ENCODE data around the gene PLXNC1.

The PLXNC1 gene

GRCh38 chr12:94244165-94245133, 96.1 kb downstream of the PLXNC1 start:
- Histone ChIP-seq H3K27me3 (ENCODE audit: insufficient read depth, low read length, poor library complexity, severe bottlenecking) (no peaks in the 10 kb centered on the region), H3K4me2 (ENCODE audit: low read depth, low read length, poor library complexity, severe bottlenecking) (peak overlapping the region; percentile 65), H3K9me3 (ENCODE audit: insufficient read depth, low read depth, low read length) (no peaks in the 10 kb centered on the region), H3K79me2 (ENCODE audit: insufficient read depth, low read length) (no peaks in the 10 kb centered on the region), H3K4me3 (ENCODE audit: low read length, poor library complexity, severe bottlenecking) (peak overlapping the region; percentile 47), H4K20me1 (ENCODE audit: insufficient read depth, low read length, poor library complexity, severe bottlenecking) (no peaks in the 10 kb centered on the region), H3F3A (ENCODE audit: low read depth) (no peaks in the 10 kb centered on the region), H3K4me1 (ENCODE audit: insufficient read depth, low read length, poor library complexity, severe bottlenecking) (peaks cover 41% of the 10 kb centered on the region), H2AFZ (ENCODE audit: low read length) (no peak overlapping the region), H3K36me3 (ENCODE audit: insufficient read depth, low read length) (peaks cover 10% of the 10 kb centered on the region; the same call in 1 of the 2 replicates), H3K9me2 (replicated peaks; ENCODE audit: low read depth, low read length) (no peaks in the 10 kb centered on the region), H3K9ac (ENCODE audit: low read depth, low read length, poor library complexity, severe bottlenecking) (peak overlapping the region; percentile 30)
- TF ChIP-seq CTCF (conservative IDR thresholded peaks at IDR 0.05; ENCODE audit: low read length) = no peak
- no peak for TF ChIP-seq EZH2phosphoT487 (IDR thresholded peaks at IDR 0.05; ENCODE audit: borderline replicate concordance)

GRCh38 chr12:94245631-94246383, 97.4 kb downstream of the PLXNC1 start:
- Histone ChIP-seq H3F3A (ENCODE audit: low read depth) (no peaks in the 10 kb centered on the region), H3K4me3 (ENCODE audit: low read length, poor library complexity, severe bottlenecking) (no peak overlapping the region), H3K79me2 (ENCODE audit: insufficient read depth, low read length) (no peaks in the 10 kb centered on the region), H3K4me1 (ENCODE audit: insufficient read depth, low read length, poor library complexity, severe bottlenecking) (peaks cover 41% of the 10 kb centered on the region), H3K27me3 (ENCODE audit: insufficient read depth, low read length, poor library complexity, severe bottlenecking) (no peaks in the 10 kb centered on the region), H3K9me3 (ENCODE audit: insufficient read depth, low read depth, low read length) (no peaks in the 10 kb centered on the region), H4K20me1 (ENCODE audit: insufficient read depth, low read length, poor library complexity, severe bottlenecking) (no peaks in the 10 kb centered on the region), H2AFZ (ENCODE audit: low read length) (no peak overlapping the region), H3K4me2 (ENCODE audit: low read depth, low read length, poor library complexity, severe bottlenecking) (peak overlapping the region; percentile 65), H3K9me2 (replicated peaks; ENCODE audit: low read depth, low read length) (no peaks in the 10 kb centered on the region), H3K36me3 (ENCODE audit: insufficient read depth, low read length) (peaks cover 10% of the 10 kb centered on the region; the same call in 1 of the 2 replicates), H3K9ac (ENCODE audit: low read depth, low read length, poor library complexity, severe bottlenecking) (peak overlapping the region; percentile 30)
- TF ChIP-seq CTCF (conservative IDR thresholded peaks at IDR 0.05; ENCODE audit: low read length) (no peak), EZH2phosphoT487 (IDR thresholded peaks at IDR 0.05; ENCODE audit: borderline replicate concordance) (no peak)

- H3K9me3 ChIP-seq (ENCODE audit: insufficient read depth, low read depth, low read length) = no peaks in the 10 kb centered on the region
These were observed 98.9 kb downstream of the PLXNC1 start for GRCh38 chr12:94247246-94247645.

More at GRCh38 chr12:94247246-94247645, 98.9 kb downstream of the PLXNC1 start:
- H2AFZ ChIP-seq (ENCODE audit: low read length) = no peak overlapping the region
- peaks cover 41% of the 10 kb centered on the region for H3K4me1 ChIP-seq (ENCODE audit: insufficient read depth, low read length, poor library complexity, severe bottlenecking)
- no peaks in the 10 kb centered on the region for H3K9me2 ChIP-seq (replicated peaks; ENCODE audit: low read depth, low read length)
- no peak overlapping the region for H3K9ac ChIP-seq (ENCODE audit: low read depth, low read length, poor library complexity, severe bottlenecking)
- no peaks in the 10 kb centered on the region for H3K27me3 ChIP-seq (ENCODE audit: insufficient read depth, low read length, poor library complexity, severe bottlenecking)
- H3K4me2 ChIP-seq (ENCODE audit: low read depth, low read length, poor library complexity, severe bottlenecking) = no peak overlapping the region
- no peaks in the 10 kb centered on the region for H4K20me1 ChIP-seq (ENCODE audit: insufficient read depth, low read length, poor library complexity, severe bottlenecking)
- TF ChIP-seq CTCF (conservative IDR thresholded peaks at IDR 0.05; ENCODE audit: low read length) (no peak), EZH2phosphoT487 (IDR thresholded peaks at IDR 0.05; ENCODE audit: borderline replicate concordance) (no peak)
- H3K4me3 ChIP-seq (ENCODE audit: low read length, poor library complexity, severe bottlenecking) = no peak overlapping the region
- no peaks in the 10 kb centered on the region for H3K79me2 ChIP-seq (ENCODE audit: insufficient read depth, low read length)
- H3K36me3 ChIP-seq (ENCODE audit: insufficient read depth, low read length) = peaks cover 10% of the 10 kb centered on the region; the same call in 1 of the 2 replicates
- no peaks in the 10 kb centered on the region for H3F3A ChIP-seq (ENCODE audit: low read depth)

All from Loucy (cell line).